GM12873 (cell line): ENCODE data around the gene C4orf54.

Experiments
- CTCF ChIP-seq: IDR thresholded peaks from 2 replicates; pipeline ENCODE4 v1.5.1; 2012; ENCODE audit warnings: low read depth, mild to moderate bottlenecking, moderate library complexity, low read length, control low read depth; ENCODE audit not compliant: insufficient read depth; ENCODE audit errors: missing control alignments

The C4orf54 gene

GRCh38 chr4:99645036-99645435 is 12.6 kb downstream of the C4orf54 start:
- no peak for TF ChIP-seq CTCF

- TF ChIP-seq CTCF = no peak
Measured at GRCh38 chr4:99644453-99644852, 13.2 kb downstream of the C4orf54 start.

GRCh38 chr4:99642725-99643489 is 14.7 kb downstream of the C4orf54 start:
- TF ChIP-seq CTCF = no peak

GRCh38 chr4:99640676-99641075 is 17.0 kb downstream of the C4orf54 start:
- TF ChIP-seq CTCF = no peak

GRCh38 chr4:99637174-99637573 is 20.5 kb downstream of the C4orf54 start:
- no peak for TF ChIP-seq CTCF

GRCh38 chr4:99636422-99636821 is 21.2 kb downstream of the C4orf54 start:
- no peak for TF ChIP-seq CTCF

GRCh38 chr4:99635601-99636000 is 22.0 kb downstream of the C4orf54 start:
- no peak for TF ChIP-seq CTCF
